Melanocyte of skin (primary cell): ENCODE measurements around the gene GOLGA6L10. TPM values are rescaled to one million over a fixed set of nuclear protein-coding genes. Genes with fewer than 3 reads are reported as not detected.

ENCODE experiments used
- total RNA-seq, 2 donors: library from RNA; depleted of rRNA; stranded (reverse); fragments of >200 nt; gene quantifications; 2 replicates each; pipeline ENCODE4 v1.2.3, GENCODE V29; 2012

The GOLGA6L10 gene, protein sequence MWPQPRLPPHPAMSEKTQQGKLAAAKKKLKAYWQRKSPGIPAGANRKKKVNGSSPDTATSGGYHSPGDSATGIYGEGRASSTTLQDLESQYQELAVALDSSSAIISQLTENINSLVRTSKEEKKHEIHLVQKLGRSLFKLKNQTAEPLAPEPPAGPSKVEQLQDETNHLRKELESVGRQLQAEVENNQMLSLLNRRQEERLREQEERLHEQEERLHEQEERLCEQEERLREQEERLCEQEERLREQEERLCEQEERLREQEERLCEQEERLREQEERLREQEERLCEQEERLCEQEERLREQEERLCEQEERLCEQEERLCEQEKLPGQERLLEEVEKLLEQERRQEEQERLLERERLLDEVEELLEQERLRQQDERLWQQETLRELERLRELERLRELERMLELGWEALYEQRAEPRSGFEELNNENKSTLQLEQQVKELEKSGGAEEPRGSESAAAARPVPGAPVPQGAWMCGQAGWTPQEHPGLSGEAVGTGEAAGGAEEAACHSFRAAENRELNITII
- total RNA-seq = under 1 TPM; 0.69 to 1.00 TPM

DNA sequence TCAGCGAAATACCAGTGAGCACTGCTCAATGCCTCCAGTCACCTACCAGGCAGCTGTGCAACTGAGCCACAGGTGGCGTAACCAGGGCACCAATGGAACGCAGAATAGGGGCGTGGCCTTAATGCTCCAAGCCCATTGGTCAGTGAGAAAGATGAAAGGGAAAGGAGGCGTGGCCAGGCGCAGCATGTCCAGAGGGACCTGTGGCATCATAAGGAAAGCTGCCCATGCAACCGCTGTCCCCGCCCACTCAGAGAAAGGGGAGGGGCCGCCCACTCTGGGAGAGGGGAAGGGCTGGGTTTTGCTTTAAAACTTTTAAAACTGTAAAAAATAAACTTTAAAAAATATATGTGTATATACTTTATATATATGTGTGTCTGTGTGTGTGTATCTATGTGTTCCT lies at the start of gene GOLGA6L10:
Gene GOLGA6L10 (minus strand): TSS at position 101 of the 400 bp plus-strand sequence. CDS start 100 bp downstream, at position 1.

Other genes with a start within 250 kb of the GOLGA6L10 start
- 10 to 100 TPM; 17.9 to 18.6 TPM for gene EFL1, start 86.7 kb downstream of the GOLGA6L10 start, total RNA-seq
- gene SAXO2, start 86.7 kb downstream of the GOLGA6L10 start, total RNA-seq = 1 to 10 TPM; 1.4 to 2.7 TPM
- under 1 TPM; 0.67 to 0.69 TPM for gene GOLGA6L9, start 80.3 kb upstream of the GOLGA6L10 start, total RNA-seq
- 1,000 to 10,000 TPM in 1 of 2 donors, 100 to 1,000 TPM in 1; 784 to 1,403 TPM for gene RPS17, start 191.0 kb upstream of the GOLGA6L10 start, total RNA-seq